H9 (cell line): Measurements from ENCODE around the gene ODAD2. TPM values are rescaled to one million over a fixed set of nuclear protein-coding genes. Genes with fewer than 3 reads are reported as not detected.

Source experiments
- DNase-seq: peaks from one replicate; pipeline ENCODE4 v3.0.0-alpha.2; 2017
- H2AFZ ChIP-seq: one replicate; pipeline ENCODE4 v1.6.1; 2013; ENCODE audit warnings: mild to moderate bottlenecking, low read length, control low read depth, moderate library complexity
- H2AK5ac ChIP-seq: 2 replicates; pipeline ENCODE4 v1.6.1; 2013; ENCODE audit warnings: low read length, control low read depth, mixed read lengths; ENCODE audit not compliant: insufficient read length
- H2BK120ac ChIP-seq: one replicate; pipeline ENCODE4 v1.6.1; 2013; ENCODE audit warnings: low read depth, mild to moderate bottlenecking, low read length, control low read depth, inconsistent platforms; ENCODE audit not compliant: poor library complexity, severe bottlenecking
- H2BK12ac ChIP-seq: 2 replicates; pipeline ENCODE4 v1.6.1; 2013; ENCODE audit warnings: low read length, control low read depth, mixed read lengths, low read depth; ENCODE audit not compliant: insufficient read length
- H2BK15ac ChIP-seq: 2 replicates; pipeline ENCODE4 v1.6.1; 2013; ENCODE audit warnings: low read depth, low read length, control low read depth
- H2BK20ac ChIP-seq: one replicate; pipeline ENCODE4 v1.6.1; 2013; ENCODE audit warnings: low read depth, mild to moderate bottlenecking, low read length, control low read depth, inconsistent platforms; ENCODE audit not compliant: poor library complexity, severe bottlenecking
- H2BK5ac ChIP-seq: 2 replicates; pipeline ENCODE4 v1.6.1; 2013; ENCODE audit warnings: low read length, control low read depth, mixed read lengths; ENCODE audit not compliant: insufficient read length
- H3K14ac ChIP-seq: 2 replicates; pipeline ENCODE4 v1.6.1; 2013; ENCODE audit warnings: low read length, control low read depth; ENCODE audit not compliant: insufficient read depth
- H3K18ac ChIP-seq: 2 replicates; pipeline ENCODE4 v1.6.1; 2013; ENCODE audit warnings: low read depth, mild to moderate bottlenecking, mixed read lengths, low read length, control low read depth; ENCODE audit not compliant: insufficient read length
- H3K23ac ChIP-seq: 2 replicates; pipeline ENCODE4 v1.6.1; 2013; ENCODE audit warnings: low read length, control low read depth, mixed read lengths, low read depth; ENCODE audit not compliant: insufficient read length
- H3K23me2 ChIP-seq: 2 replicates; pipeline ENCODE4 v1.6.1; 2013; ENCODE audit warnings: low read depth, mild to moderate bottlenecking, mixed read lengths, low read length, control low read depth; ENCODE audit not compliant: insufficient read length, poor library complexity, severe bottlenecking
- H3K27ac ChIP-seq: 2 replicates; pipeline ENCODE4 v1.5.1; 2013; ENCODE audit warnings: low read length, control low read depth, mixed read lengths, low read depth; ENCODE audit not compliant: insufficient read length
- H3K27me3 ChIP-seq: 2 replicates; pipeline ENCODE4 v1.6.1; 2013; ENCODE audit warnings: low read length, control low read depth, inconsistent platforms; ENCODE audit not compliant: insufficient read depth
- H3K4ac ChIP-seq: 2 replicates; pipeline ENCODE4 v1.6.1; 2013; ENCODE audit warnings: low read depth, mild to moderate bottlenecking, control low read depth, inconsistent platforms, low read length, moderate library complexity
- H3K4me1 ChIP-seq: 2 replicates; pipeline ENCODE4 v1.6.1; 2013; ENCODE audit warnings: low read length, control low read depth, inconsistent platforms; ENCODE audit not compliant: insufficient read depth
- H3K4me2 ChIP-seq: 2 replicates; pipeline ENCODE4 v1.6.1; 2013; ENCODE audit warnings: low read length, control low read depth, mixed read lengths; ENCODE audit not compliant: insufficient read length, insufficient read depth
- H3K56ac ChIP-seq: 2 replicates; pipeline ENCODE4 v1.6.1; 2013; ENCODE audit warnings: low read depth, mild to moderate bottlenecking, mixed read lengths, low read length, control low read depth; ENCODE audit not compliant: insufficient read length
- H3K79me1 ChIP-seq: 2 replicates; pipeline ENCODE4 v1.6.1; 2013; ENCODE audit warnings: low read depth, mild to moderate bottlenecking, moderate library complexity, low read length, control low read depth, inconsistent platforms; ENCODE audit not compliant: insufficient read depth, poor library complexity, severe bottlenecking
- H3K79me2 ChIP-seq: 2 replicates; pipeline ENCODE4 v1.6.1; 2013; ENCODE audit warnings: low read length, control low read depth, inconsistent platforms; ENCODE audit not compliant: insufficient read depth
- H3K9ac ChIP-seq: 2 replicates; pipeline ENCODE4 v1.6.1; 2013; ENCODE audit warnings: low read length, control low read depth, mixed read lengths; ENCODE audit not compliant: insufficient read length; ENCODE audit errors: extremely low read depth
- H3K9me3 ChIP-seq: one replicate; pipeline ENCODE4 v1.6.1; 2013; ENCODE audit warnings: low read depth, low read length, inconsistent platforms; ENCODE audit not compliant: control insufficient read depth
- H3T11ph ChIP-seq: one replicate; pipeline ENCODE4 v1.6.1; 2013; ENCODE audit warnings: mild to moderate bottlenecking, low read length, control low read depth, inconsistent platforms
- H4K20me1 ChIP-seq: one replicate; pipeline ENCODE4 v1.6.1; 2013; ENCODE audit not compliant: control insufficient read depth, insufficient read length, insufficient read depth
- H4K5ac ChIP-seq: 2 replicates; pipeline ENCODE4 v1.6.1; 2013; ENCODE audit warnings: low read depth, mild to moderate bottlenecking, mixed read lengths, low read length, control low read depth; ENCODE audit not compliant: insufficient read length
- H4K8ac ChIP-seq: replicated peaks from 2 replicates; pipeline ENCODE4 v1.6.1; 2013; ENCODE audit warnings: low read length, control low read depth, mixed read lengths, low read depth; ENCODE audit not compliant: insufficient read length
- H4K91ac ChIP-seq: 2 replicates; pipeline ENCODE4 v1.6.1; 2013; ENCODE audit warnings: low read depth, mild to moderate bottlenecking, moderate library complexity, mixed read lengths, low read length, control low read depth; ENCODE audit not compliant: insufficient read length
- H3K27ac Mint-ChIP-seq, 3 experiments: 2 replicates in 2 of 3; 3 replicates in 1 of 3; pipeline ENCODE4 v1.8.0; 2020 to 2021; ENCODE audit warnings: mixed read lengths in 3 of 3, mild to moderate bottlenecking in 1 of 3, moderate library complexity in 1 of 3
- H3K27me3 Mint-ChIP-seq: 2 replicates; pipeline ENCODE4 v1.8.0; 2021; ENCODE audit warnings: low read depth, mild to moderate bottlenecking, moderate library complexity, mixed read lengths
- H3K36me3 Mint-ChIP-seq, 3 experiments: 2 replicates in 2 of 3; 3 replicates in 1 of 3; pipeline ENCODE4 v1.8.0; 2020 to 2021; ENCODE audit warnings: low read depth in 3 of 3, mixed read lengths in 3 of 3; ENCODE audit not compliant: insufficient read depth in 1 of 3
- H3K4me1 Mint-ChIP-seq, 2 experiments: 2 replicates each; pipeline ENCODE4 v1.8.0; 2020; ENCODE audit warnings: mixed read lengths in 2 of 2
- H3K4me3 Mint-ChIP-seq, 2 experiments: 2 replicates in 1 of 2; 3 replicates in 1 of 2; pipeline ENCODE4 v1.8.0; 2020 to 2021; ENCODE audit warnings: mild to moderate bottlenecking in 2 of 2, mixed read lengths in 2 of 2, moderate library complexity in 1 of 2
- H3K9me3 Mint-ChIP-seq, 2 experiments: 2 replicates in 1 of 2; 3 replicates in 1 of 2; pipeline ENCODE4 v1.8.0; 2020; ENCODE audit warnings: mild to moderate bottlenecking in 2 of 2, mixed read lengths in 2 of 2, moderate library complexity in 1 of 2
- WGBS: extraction: QIAGEN DNeasy Blood & Tissue Kit; methylation state at CpG from one replicate; pipeline ENCODE4 v1.1.7; 2013; ENCODE audit warnings: missing lambda C conversion rate, low lambda C conversion rate, mixed read lengths; ENCODE audit not compliant: insufficient read length; ENCODE audit errors: extremely low coverage; 5-methylcytosine and 5-hydroxymethylcytosine counted together
- total RNA-seq: library from RNA; stranded (reverse); gene quantifications from 2 replicates; pipeline ENCODE4 v1.2.1, GENCODE V29; 2021
- TF ChIP-seq, protein P1 (sequence below): fragments of 200-600 bp; sonication (generic); conservative IDR thresholded peaks from 3 replicates; pipeline ENCODE4 v1.8.0; 2021; ENCODE audit warnings: antibody characterized with exemption, mild to moderate bottlenecking

Gene ODAD2
- total RNA-seq, 1 experiment from 2014 or later, result 4.5 TPM

DNA sequence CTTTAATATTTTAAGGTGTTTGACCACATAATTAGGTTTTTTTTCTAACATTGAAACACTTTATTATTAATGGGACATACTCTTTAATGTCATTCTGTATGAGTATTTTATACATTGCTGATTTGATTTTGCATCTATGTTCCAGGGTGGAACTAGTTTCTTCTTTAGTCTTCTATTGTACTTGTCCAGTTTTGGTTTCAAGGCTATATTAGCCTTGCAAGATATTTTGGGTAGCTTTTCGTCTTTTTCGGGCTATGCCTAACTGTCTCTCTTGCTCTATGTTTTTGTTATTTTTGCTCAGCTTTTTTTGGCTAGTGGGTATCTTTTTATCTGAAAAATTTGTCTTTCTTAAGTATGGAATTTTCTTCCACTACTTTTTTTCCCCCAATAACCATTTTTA lies 214.6 kb downstream of the ODAD2 start:
- Histone ChIP-seq H3T11ph (no peak overlapping the region), H3K4me1 (no peaks in the 10 kb centered on the region; the same call in 1 of the 2 replicates), H3K4me2 (no peak overlapping the region), H2BK15ac (no peak overlapping the region), H4K8ac (no peak overlapping the region), H4K5ac (no peak overlapping the region), H3K9ac (no peak overlapping the region), H3K9me3 (no peaks in the 10 kb centered on the region), H4K20me1 (no peaks in the 10 kb centered on the region), H3K23me2 (no peaks in the 10 kb centered on the region), H3K23ac (no peak overlapping the region), H3K56ac (no peak overlapping the region), H3K79me1 (no peaks in the 10 kb centered on the region), H4K91ac (no peak overlapping the region), H2AFZ (no peak overlapping the region), H2BK120ac (no peak overlapping the region), H3K18ac (no peak overlapping the region), H3K4ac (no peak overlapping the region), H3K79me2 (no peaks in the 10 kb centered on the region), H2BK5ac (no peak overlapping the region), H3K27ac (no peak overlapping the region), H2AK5ac (no peak overlapping the region), H3K14ac (no peak overlapping the region), H3K27me3 (no peaks in the 10 kb centered on the region), H2BK20ac (no peak overlapping the region), H2BK12ac (no peak overlapping the region)
- H3K27me3 Mint-ChIP-seq, result no peaks in the 10 kb centered on the region; the same call in 1 of the 2 replicates
- no peak overlapping the region for H3K27ac Mint-ChIP-seq
- H3K36me3 Mint-ChIP-seq, result peaks cover 0 to 9% (median 0%) of the 10 kb centered on the region in 3 experiments; a peak in 1 of 7 replicates
- WGBS, result no CpG with 5 or more reads among the region's 2 CpGs
- H3K9me3 Mint-ChIP-seq, result peaks cover 7 to 8% of the 10 kb centered on the region in 2 experiments; a peak in 4 of 5 replicates
- no peak overlapping the region for H3K4me3 Mint-ChIP-seq
- no peak for DNase-seq
- TF ChIP-seq, protein P1, sequence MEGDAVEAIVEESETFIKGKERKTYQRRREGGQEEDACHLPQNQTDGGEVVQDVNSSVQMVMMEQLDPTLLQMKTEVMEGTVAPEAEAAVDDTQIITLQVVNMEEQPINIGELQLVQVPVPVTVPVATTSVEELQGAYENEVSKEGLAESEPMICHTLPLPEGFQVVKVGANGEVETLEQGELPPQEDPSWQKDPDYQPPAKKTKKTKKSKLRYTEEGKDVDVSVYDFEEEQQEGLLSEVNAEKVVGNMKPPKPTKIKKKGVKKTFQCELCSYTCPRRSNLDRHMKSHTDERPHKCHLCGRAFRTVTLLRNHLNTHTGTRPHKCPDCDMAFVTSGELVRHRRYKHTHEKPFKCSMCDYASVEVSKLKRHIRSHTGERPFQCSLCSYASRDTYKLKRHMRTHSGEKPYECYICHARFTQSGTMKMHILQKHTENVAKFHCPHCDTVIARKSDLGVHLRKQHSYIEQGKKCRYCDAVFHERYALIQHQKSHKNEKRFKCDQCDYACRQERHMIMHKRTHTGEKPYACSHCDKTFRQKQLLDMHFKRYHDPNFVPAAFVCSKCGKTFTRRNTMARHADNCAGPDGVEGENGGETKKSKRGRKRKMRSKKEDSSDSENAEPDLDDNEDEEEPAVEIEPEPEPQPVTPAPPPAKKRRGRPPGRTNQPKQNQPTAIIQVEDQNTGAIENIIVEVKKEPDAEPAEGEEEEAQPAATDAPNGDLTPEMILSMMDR, result no peak
- H3K4me1 Mint-ChIP-seq, result peaks cover 7 to 18% of the 10 kb centered on the region in 2 experiments
